Measurements from ENCODE around the gene POLR2E. TPM values are rescaled to one million over a fixed set of nuclear protein-coding genes. Genes with fewer than 3 reads are reported as not detected.

POLR2E gene
- polyA plus RNA-seq, 1 donor from 2014 or later: 172 TPM

DNA sequence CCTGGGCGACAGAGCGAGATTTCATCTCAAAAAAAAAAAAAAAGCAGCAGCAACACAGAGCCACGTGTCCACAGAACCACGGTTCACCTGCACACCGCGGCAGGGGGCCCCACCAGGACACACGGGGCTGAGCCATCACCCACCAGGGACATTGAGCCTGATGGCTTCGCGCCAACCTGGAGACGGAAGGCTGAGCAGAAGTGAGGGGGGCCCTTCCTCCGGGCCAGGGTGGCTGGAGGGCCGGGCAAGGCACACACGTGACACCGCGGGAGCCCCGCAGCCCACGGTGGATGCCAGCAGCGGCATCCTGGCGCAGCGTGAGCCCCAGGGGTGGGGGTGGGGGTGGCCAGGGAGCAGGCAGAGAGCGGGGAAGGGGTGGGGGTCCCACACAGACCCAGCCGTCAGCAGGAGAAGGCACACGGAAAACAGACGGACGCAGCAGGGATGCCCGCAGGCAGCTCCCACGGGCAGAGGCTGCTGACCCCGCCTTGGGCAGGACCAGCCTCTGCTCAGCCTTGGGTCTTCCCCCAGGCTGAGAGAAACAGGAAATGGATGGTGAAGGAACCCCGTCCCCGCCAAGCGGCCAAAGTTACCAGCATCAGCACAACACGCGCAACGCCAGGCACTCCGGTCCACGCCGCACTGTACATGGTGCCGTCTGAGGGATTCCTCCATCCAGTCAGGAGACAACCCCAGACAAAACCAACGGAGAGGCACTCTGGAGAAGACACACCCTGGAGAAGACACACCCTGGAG lies 45.3 kb upstream of the POLR2E start:
- Histone ChIP-seq H3K4me3 (ENCODE audit: low read length) (no peak overlapping the region), H3K36me3 (ENCODE audit: insufficient read depth, low read length) (no peaks in the 10 kb centered on the region)
- TF ChIP-seq, protein P1, sequence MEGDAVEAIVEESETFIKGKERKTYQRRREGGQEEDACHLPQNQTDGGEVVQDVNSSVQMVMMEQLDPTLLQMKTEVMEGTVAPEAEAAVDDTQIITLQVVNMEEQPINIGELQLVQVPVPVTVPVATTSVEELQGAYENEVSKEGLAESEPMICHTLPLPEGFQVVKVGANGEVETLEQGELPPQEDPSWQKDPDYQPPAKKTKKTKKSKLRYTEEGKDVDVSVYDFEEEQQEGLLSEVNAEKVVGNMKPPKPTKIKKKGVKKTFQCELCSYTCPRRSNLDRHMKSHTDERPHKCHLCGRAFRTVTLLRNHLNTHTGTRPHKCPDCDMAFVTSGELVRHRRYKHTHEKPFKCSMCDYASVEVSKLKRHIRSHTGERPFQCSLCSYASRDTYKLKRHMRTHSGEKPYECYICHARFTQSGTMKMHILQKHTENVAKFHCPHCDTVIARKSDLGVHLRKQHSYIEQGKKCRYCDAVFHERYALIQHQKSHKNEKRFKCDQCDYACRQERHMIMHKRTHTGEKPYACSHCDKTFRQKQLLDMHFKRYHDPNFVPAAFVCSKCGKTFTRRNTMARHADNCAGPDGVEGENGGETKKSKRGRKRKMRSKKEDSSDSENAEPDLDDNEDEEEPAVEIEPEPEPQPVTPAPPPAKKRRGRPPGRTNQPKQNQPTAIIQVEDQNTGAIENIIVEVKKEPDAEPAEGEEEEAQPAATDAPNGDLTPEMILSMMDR (IDR thresholded peaks at IDR 0.05; ENCODE audit: poor library complexity, severe bottlenecking): no peak
- TF ChIP-seq POLR2AphosphoS5 (IDR thresholded peaks at IDR 0.05) (no peak), EP300 (conservative IDR thresholded peaks at IDR 0.05; ENCODE audit: poor library complexity, severe bottlenecking) (no peak), SMC3 (conservative IDR thresholded peaks at IDR 0.05; ENCODE audit: poor library complexity) (no peak), RAD21 (conservative IDR thresholded peaks at IDR 0.05) (no peak), TAF1 (IDR thresholded peaks at IDR 0.05; ENCODE audit: low read depth) (no peak), EZH2 (IDR thresholded peaks at IDR 0.05; ENCODE audit: borderline replicate concordance, insufficient read depth, low read length, poor library complexity, severe bottlenecking) (no peak)

DNA sequence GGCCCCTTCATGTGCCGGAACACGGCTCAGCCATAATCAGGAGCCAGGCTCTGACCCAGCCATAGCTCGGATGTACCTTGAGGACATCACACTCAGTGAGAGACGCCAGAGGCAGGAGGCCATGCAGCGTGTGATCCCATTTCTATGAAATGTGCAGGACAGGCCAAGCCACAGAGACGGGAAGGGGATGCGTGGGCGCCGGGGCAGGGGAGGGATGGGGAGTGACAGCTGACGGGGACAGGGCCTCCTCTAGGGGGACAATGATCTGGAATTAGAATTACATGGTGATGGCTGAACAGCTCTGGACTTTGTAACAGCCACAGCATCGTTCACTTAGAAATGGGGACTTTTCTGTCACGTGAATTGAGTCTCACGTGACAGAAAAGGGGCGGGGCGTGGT lies 44.0 kb upstream of the POLR2E start:
- TF ChIP-seq EZH2 (IDR thresholded peaks at IDR 0.05; ENCODE audit: borderline replicate concordance, insufficient read depth, low read length, poor library complexity, severe bottlenecking) (no peak), EP300 (conservative IDR thresholded peaks at IDR 0.05; ENCODE audit: poor library complexity, severe bottlenecking) (no peak), MXI1 (conservative IDR thresholded peaks at IDR 0.05; ENCODE audit: poor library complexity, severe bottlenecking) (no peak), POLR2AphosphoS5 (IDR thresholded peaks at IDR 0.05) (no peak), SMC3 (conservative IDR thresholded peaks at IDR 0.05; ENCODE audit: poor library complexity) (no peak), TAF1 (IDR thresholded peaks at IDR 0.05; ENCODE audit: low read depth) (no peak), RAD21 (conservative IDR thresholded peaks at IDR 0.05) (no peak)
- TF ChIP-seq, protein P2, sequence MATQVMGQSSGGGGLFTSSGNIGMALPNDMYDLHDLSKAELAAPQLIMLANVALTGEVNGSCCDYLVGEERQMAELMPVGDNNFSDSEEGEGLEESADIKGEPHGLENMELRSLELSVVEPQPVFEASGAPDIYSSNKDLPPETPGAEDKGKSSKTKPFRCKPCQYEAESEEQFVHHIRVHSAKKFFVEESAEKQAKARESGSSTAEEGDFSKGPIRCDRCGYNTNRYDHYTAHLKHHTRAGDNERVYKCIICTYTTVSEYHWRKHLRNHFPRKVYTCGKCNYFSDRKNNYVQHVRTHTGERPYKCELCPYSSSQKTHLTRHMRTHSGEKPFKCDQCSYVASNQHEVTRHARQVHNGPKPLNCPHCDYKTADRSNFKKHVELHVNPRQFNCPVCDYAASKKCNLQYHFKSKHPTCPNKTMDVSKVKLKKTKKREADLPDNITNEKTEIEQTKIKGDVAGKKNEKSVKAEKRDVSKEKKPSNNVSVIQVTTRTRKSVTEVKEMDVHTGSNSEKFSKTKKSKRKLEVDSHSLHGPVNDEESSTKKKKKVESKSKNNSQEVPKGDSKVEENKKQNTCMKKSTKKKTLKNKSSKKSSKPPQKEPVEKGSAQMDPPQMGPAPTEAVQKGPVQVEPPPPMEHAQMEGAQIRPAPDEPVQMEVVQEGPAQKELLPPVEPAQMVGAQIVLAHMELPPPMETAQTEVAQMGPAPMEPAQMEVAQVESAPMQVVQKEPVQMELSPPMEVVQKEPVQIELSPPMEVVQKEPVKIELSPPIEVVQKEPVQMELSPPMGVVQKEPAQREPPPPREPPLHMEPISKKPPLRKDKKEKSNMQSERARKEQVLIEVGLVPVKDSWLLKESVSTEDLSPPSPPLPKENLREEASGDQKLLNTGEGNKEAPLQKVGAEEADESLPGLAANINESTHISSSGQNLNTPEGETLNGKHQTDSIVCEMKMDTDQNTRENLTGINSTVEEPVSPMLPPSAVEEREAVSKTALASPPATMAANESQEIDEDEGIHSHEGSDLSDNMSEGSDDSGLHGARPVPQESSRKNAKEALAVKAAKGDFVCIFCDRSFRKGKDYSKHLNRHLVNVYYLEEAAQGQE (IDR thresholded peaks at IDR 0.05; ENCODE audit: borderline replicate concordance): no peak
- TF ChIP-seq, protein P1 (IDR thresholded peaks at IDR 0.05; ENCODE audit: poor library complexity, severe bottlenecking): no peak
- Histone ChIP-seq H3K79me2 (replicated peaks; ENCODE audit: insufficient read depth, low read length) (no peaks in the 10 kb centered on the region), H3K9me2 (ENCODE audit: insufficient read depth, low read length) (no peaks in the 10 kb centered on the region), H2AFZ (ENCODE audit: low read depth, low read length) (no peak overlapping the region), H3K36me3 (ENCODE audit: insufficient read depth, low read length) (no peaks in the 10 kb centered on the region), H4K20me1 (ENCODE audit: insufficient read depth) (no peaks in the 10 kb centered on the region), H3K9me3 (ENCODE audit: low read length) (no peaks in the 10 kb centered on the region), H3K27me3 (ENCODE audit: insufficient read depth, low read depth, low read length) (no peaks in the 10 kb centered on the region), H3K4me2 (ENCODE audit: low read length) (no peak overlapping the region), H3K27ac (ENCODE audit: low read length) (no peak overlapping the region), H3F3A (ENCODE audit: insufficient read depth, low read length, poor library complexity, severe bottlenecking) (no peaks in the 10 kb centered on the region), H3K9ac (ENCODE audit: low read length) (no peak overlapping the region), H3K4me3 (ENCODE audit: low read length) (no peak overlapping the region)

More for the DNA sequence above, 45.3 kb upstream of the POLR2E start:
- no peaks in the 10 kb centered on the region for H3K79me2 ChIP-seq (replicated peaks; ENCODE audit: insufficient read depth, low read length)
- H3K9ac ChIP-seq (ENCODE audit: low read length): no peak overlapping the region
- H4K20me1 ChIP-seq (ENCODE audit: insufficient read depth): no peaks in the 10 kb centered on the region
- no peaks in the 10 kb centered on the region for H3F3A ChIP-seq (ENCODE audit: insufficient read depth, low read length, poor library complexity, severe bottlenecking)
- no peak overlapping the region for H3K4me2 ChIP-seq (ENCODE audit: low read length)
- no peak overlapping the region for H3K27ac ChIP-seq (ENCODE audit: low read length)
- no peaks in the 10 kb centered on the region for H3K9me3 ChIP-seq (ENCODE audit: low read length)
- H3K9me2 ChIP-seq (ENCODE audit: insufficient read depth, low read length): no peaks in the 10 kb centered on the region
- H2AFZ ChIP-seq (ENCODE audit: low read depth, low read length): no peak overlapping the region
- no peaks in the 10 kb centered on the region for H3K27me3 ChIP-seq (ENCODE audit: insufficient read depth, low read depth, low read length)
